ENCODE results near the gene SOX6.

Gene SOX6

DNA sequence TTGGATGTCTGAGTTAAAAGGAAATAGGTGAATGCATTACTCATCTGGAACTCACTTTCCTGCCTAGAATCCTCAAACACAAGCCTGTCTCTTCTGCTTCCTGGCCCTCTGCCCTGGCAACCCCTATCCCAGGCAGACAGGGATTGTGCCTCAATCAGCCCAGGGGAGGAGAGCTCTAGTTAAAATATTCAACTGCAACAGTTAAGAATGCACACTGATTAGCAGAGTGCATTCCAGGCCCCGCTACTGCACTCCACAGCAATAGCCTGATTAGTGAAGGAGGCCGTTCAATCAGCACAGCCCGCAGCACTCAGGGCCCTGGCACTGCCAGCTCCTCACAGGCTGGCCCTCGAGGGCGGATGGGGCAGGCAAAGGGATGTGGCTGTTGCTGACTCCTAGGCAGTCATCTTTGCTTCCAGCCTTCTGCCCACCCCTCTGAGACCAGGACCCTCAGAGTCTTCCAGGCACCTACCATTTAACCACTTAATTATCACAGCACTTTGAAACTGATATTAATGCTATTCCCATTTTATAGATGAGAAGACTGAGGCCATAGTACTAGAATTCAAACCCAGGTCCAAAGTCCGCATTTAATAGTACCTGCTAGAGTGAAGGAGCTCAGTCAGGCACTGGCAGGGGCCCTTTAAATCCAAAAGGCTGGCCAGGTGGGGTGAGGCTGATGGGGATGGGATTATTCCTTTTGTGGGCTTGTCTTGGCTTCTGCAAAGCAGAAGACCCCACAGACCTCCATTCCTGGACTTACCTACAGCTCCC is 435.3 kb downstream of the SOX6 start:
- DNase-seq, result no peak

DNA sequence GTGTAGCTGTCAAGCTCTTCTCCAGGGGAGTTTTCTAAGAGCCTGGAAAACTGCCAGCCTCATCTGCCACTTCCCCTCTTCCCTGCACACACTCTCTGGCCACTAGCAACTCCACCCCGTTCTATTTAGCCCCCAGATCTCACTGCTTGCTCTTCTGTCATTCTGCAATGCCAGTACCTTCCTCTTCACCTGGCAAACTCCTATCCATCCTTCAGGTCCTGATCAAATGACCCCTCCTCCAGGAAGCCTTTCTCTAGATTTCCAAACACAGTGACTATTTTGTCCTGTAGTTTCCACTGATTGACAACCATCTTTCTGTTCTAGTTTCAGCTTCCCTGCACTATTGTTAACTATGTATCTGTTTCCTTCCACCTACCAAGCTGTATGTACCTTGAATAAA is 437.7 kb downstream of the SOX6 start:
- DNase-seq, result no peak

GRCh38 chr11:15918212-15918611 is 438.1 kb downstream of the SOX6 start:
- no peak for DNase-seq
